ENCODE data around the gene FRMPD4.

The FRMPD4 gene

GRCh38 chrX:12237771-12238170, 99.5 kb downstream of the FRMPD4 start:
- in situ Hi-C loops (cut with MboI; ENCODE audit: low sequenced_read_pairs, unreplicated experiment): no loop called here
- no peak for DNase-seq (ENCODE audit: low spot score)
- TF ChIP-seq CTCF (IDR thresholded peaks at IDR 0.05; ENCODE audit: borderline replicate concordance, control extremely low read depth, extremely low read depth, insufficient read depth, missing control alignments): no peak

DNA sequence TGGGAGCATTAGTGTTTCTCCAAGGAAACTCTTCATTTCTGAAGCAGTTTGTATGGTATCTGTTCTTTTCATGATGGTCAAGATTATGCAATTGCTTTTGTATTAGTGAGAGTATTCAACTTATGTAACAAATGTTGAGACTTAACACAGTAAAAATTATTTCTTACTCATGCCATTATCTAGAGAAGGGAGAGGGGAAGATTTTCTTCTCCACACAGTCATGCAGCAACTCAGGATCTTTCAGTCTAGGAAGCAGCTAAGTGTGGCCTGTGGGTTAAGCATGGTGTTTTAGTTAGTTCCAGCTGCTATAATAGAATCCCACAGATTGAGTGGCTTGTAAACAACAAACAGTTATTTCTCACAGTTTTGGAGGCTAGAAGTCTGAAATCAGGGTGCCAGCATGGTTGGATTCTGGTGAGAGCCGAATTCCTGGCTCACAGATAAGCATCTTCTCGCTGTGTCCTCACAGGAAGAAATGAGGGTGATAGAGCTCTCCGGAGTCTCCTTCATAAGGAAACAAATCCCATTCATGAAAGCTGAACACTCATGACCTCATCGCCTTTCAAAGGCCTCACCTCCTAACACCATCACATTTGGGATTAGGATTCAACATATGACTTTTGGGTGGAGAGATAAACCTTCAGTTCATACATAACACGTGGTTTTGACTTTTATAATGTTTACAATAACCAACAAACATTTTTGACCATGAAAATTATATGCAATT, 101.2 kb downstream of the FRMPD4 start:
- in situ Hi-C loops (cut with MboI; ENCODE audit: low sequenced_read_pairs, unreplicated experiment): loop anchor here (10.0 kb wide), 1 partner anchor 65 kb away; no protein-coding TSS in a partner anchor
- no peak for DNase-seq (ENCODE audit: low spot score)
- TF ChIP-seq CTCF (IDR thresholded peaks at IDR 0.05; ENCODE audit: borderline replicate concordance, control extremely low read depth, extremely low read depth, insufficient read depth, missing control alignments): no peak

- DNase-seq (ENCODE audit: low spot score): no peak
- in situ Hi-C loops (cut with MboI; ENCODE audit: low sequenced_read_pairs, unreplicated experiment): loop anchor here (10.0 kb wide), 1 partner anchor 64 kb away; no protein-coding TSS in a partner anchor
- TF ChIP-seq CTCF (IDR thresholded peaks at IDR 0.05; ENCODE audit: borderline replicate concordance, control extremely low read depth, extremely low read depth, insufficient read depth, missing control alignments): no peak
Measured at GRCh38 chrX:12240491-12240890, 102.2 kb downstream of the FRMPD4 start.

DNA sequence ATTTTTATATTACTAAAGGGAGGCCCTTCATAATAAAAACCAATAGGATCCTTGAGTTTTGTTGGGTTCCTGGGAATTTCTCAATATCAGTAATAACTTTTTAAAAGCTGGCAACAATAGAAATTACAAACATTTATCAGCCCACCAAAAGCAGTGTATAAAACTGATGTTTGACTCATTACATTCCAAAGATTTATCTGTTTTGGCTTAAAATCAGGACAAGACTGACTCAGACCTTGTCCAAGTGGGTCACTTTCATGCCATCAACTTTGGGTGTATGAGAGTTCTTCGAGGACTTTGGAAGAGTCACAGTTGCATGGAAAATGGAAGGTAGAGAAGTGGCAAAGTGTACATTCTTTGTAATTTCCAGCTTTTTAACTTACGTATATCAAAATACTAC, 102.8 kb downstream of the FRMPD4 start:
- DNase-seq (ENCODE audit: low spot score): no peak
- in situ Hi-C loops (cut with MboI; ENCODE audit: low sequenced_read_pairs, unreplicated experiment): loop anchor here (10.0 kb wide), 1 partner anchor 64 kb away; no protein-coding TSS in a partner anchor
- no peak for TF ChIP-seq CTCF (IDR thresholded peaks at IDR 0.05; ENCODE audit: borderline replicate concordance, control extremely low read depth, extremely low read depth, insufficient read depth, missing control alignments)

DNA sequence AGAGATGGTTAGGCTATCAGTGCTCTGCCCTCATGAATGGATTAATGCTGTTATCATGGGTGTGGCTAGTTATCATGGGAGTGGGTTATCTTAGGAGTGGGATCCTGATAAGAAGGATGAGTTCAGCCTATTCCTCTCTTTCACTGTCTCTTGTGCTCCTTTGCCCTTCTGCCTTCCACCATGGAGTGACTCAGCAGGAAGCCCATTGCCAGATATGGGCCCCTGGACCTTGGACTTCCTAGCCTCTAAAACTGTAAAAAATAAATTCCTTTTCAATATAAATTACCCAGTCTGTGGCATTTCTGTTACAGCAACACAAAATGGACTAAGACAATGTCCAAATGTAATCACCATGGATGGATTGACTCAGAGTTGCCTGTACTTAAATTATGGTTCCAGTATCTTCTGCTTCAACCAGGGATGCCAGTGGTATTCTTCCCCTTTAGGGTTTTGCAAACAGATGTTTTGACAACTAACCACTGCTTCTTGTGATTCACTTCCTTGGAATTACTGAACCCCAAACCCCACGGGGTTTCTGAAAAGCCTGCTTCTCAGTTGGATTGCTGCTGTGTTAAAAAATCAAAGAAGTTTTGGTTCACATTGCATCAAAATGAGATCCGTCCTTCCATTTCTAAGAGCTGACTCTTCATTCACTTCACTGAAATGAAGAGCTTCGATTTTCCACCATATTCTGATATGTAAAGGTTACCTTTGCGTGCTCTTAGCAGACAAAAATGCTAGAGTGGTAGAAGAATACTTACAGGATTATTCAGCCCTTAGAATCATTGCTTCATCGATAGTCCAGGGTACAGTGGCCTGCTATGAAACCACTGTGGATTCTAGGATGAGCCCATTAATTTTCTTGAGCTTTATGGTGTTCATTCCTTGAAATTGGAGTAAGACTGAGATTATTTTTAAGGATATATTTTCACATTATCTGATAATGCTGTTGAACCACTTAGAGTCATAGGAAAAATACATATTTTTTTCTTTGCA, 107.7 kb downstream of the FRMPD4 start:
- TF ChIP-seq CTCF (IDR thresholded peaks at IDR 0.05; ENCODE audit: borderline replicate concordance, control extremely low read depth, extremely low read depth, insufficient read depth, missing control alignments): no peak
- in situ Hi-C loops (cut with MboI; ENCODE audit: low sequenced_read_pairs, unreplicated experiment): loop anchor here (10.0 kb wide), 1 partner anchor 59 kb away; no protein-coding TSS in a partner anchor
- DNase-seq (ENCODE audit: low spot score): no peak

GRCh38 chrX:12249997-12250396, 111.7 kb downstream of the FRMPD4 start:
- DNase-seq (ENCODE audit: low spot score): no peak
- no peak for TF ChIP-seq CTCF (IDR thresholded peaks at IDR 0.05; ENCODE audit: borderline replicate concordance, control extremely low read depth, extremely low read depth, insufficient read depth, missing control alignments)
- in situ Hi-C loops (cut with MboI; ENCODE audit: low sequenced_read_pairs, unreplicated experiment): loop anchor here (10.0 kb wide), 1 partner anchor 55 kb away; no protein-coding TSS in a partner anchor
